DND-41 (cell line): Measurements from ENCODE around the gene UHMK1.
A peak's percentile ranks its signal among the peaks of the same experiment; 100 is the strongest.

ENCODE experiments used
- ATAC-seq: fragments of 200-7000 bp; cut with Tn5 transposase; 3 replicates; pipeline ENCODE4 v1.9.1; 2021; ENCODE audit warnings: low read depth; ENCODE audit not compliant: insufficient read depth
- DNase-seq: peaks from one replicate; pipeline ENCODE4 v3.0.0-alpha.2; 2020
- H2AFZ ChIP-seq: 2 replicates; pipeline ENCODE4 v1.6.0; 2012; ENCODE audit warnings: low read depth, low read length
- H3K27ac ChIP-seq: 2 replicates; pipeline ENCODE4 v1.5.1; 2012; ENCODE audit warnings: low read length, inconsistent platforms
- H3K27me3 ChIP-seq: fragments of 200-600 bp; sonication (generic); 2 replicates; pipeline ENCODE4 v1.6.0; 2012; ENCODE audit warnings: low read length, mild to moderate bottlenecking, inconsistent platforms; ENCODE audit not compliant: insufficient read depth, poor library complexity
- H3K36me3 ChIP-seq: 2 replicates; pipeline ENCODE4 v1.5.1; 2012; ENCODE audit warnings: low read length, inconsistent platforms; ENCODE audit not compliant: insufficient read depth
- H3K4me1 ChIP-seq: 2 replicates; pipeline ENCODE4 v1.5.1; 2012; ENCODE audit warnings: mild to moderate bottlenecking, low read length; ENCODE audit not compliant: insufficient read depth
- H3K4me2 ChIP-seq: 2 replicates; pipeline ENCODE4 v1.6.0; 2012; ENCODE audit warnings: mild to moderate bottlenecking, moderate library complexity, low read length, inconsistent platforms; ENCODE audit not compliant: insufficient read depth
- H3K4me3 ChIP-seq, 2 experiments: fragments of 200-600 bp in 1 of 2; shearing (Covaris generic) in 1 of 2; 2 replicates each; pipeline ENCODE4 v1.5.1; 2012 to 2016; ENCODE audit warnings: inconsistent platforms in 2 of 2, low read length in 2 of 2, mild to moderate bottlenecking in 2 of 2, low read depth in 1 of 2, moderate library complexity in 1 of 2
- H3K79me2 ChIP-seq: 2 replicates; pipeline ENCODE4 v1.6.0; 2012; ENCODE audit warnings: low read length, inconsistent platforms; ENCODE audit not compliant: insufficient read depth
- H3K9ac ChIP-seq: 2 replicates; pipeline ENCODE4 v1.6.0; 2012; ENCODE audit warnings: low read depth, mild to moderate bottlenecking, inconsistent platforms, low read length, moderate library complexity
- H3K9me3 ChIP-seq: 2 replicates; pipeline ENCODE4 v1.5.1; 2012; ENCODE audit warnings: low read length, moderate library complexity, mild to moderate bottlenecking, inconsistent platforms; ENCODE audit not compliant: insufficient read depth, severe bottlenecking
- H4K20me1 ChIP-seq: 2 replicates; pipeline ENCODE4 v1.6.0; 2012; ENCODE audit warnings: low read length; ENCODE audit not compliant: insufficient read depth
- EZH2 ChIP-seq: IDR thresholded peaks from 3 replicates; pipeline ENCODE4 v1.6.1; 2012; ENCODE audit warnings: borderline replicate concordance, low read depth, mild to moderate bottlenecking, moderate library complexity, low read length, inconsistent platforms; ENCODE audit not compliant: severe bottlenecking
- TF ChIP-seq, protein P1 (sequence below): IDR thresholded peaks from 2 replicates; pipeline ENCODE4 v1.5.1; 2012; ENCODE audit warnings: borderline replicate concordance, low read length, moderate library complexity, mild to moderate bottlenecking; ENCODE audit not compliant: poor library complexity, severe bottlenecking; ENCODE audit errors: extremely low read depth

Gene UHMK1

DNA sequence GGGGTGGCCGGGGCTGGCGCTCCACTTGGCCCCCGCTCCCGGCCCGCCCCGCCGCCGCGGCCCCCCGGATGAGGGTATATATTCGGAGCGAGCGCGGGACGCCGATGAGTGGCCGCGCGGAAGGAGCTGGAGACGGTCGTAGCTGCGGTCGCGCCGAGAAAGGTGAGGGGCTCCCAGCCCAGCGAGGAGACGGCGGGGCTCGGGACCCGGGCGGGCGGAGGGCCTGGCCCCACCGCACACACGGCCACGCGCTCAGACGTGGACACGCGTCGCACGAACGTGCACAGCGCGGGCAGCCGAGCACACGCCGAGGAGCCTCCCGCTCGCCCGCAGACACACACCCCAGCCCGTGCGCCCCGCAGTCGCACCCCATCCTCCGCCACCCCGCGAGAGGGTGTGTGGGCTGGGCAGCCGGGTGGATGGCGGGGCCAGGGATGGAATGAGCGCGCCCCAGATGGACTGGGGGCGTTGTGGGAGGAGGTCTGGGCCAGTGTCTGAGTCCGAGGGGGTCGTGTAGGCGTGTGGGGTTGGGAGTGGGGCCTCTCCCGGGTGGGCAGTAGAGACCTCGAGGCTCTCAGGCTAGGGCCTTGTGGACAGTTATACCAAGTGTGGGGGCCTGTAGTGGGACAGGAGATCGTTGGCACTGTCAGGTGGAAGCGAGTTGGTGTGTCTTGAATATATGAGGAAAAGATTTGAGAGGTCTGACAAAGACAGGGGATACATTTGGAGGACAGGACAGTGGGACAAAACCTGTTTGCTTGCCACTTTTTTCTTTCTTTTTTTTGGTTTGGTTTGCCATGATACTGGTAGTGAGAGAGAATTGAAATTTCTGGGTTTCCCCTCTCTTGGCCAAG is 64.2 kb downstream of the UHMK1 start, which contains the start of gene UAP1:
TSS of gene UAP1 (plus strand) at position 107 of the 854 bp plus-strand sequence. CDS start 4,347 bp downstream, outside the sequence.
- peaks cover 22% of the 10 kb centered on the region for H3K79me2 ChIP-seq

DNA sequence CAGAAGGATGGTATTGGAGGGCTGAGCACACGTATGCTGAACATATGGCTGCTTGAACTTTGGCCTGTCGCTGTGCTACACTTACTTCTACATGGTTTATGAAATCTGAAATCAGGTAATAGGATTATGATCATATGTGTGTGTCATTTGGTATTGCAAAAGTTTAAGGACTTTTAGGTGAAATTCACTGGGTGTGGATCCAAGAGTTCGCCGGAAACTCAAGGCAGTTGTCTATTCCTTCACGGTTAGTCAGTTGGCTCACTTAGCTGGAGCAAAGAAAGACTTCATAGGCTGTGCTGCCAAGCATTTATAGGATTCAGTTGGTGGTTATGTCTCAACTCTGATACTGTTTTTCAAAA is 64.8 kb downstream of the UHMK1 start:
- Histone ChIP-seq H4K20me1 (no peaks in the 10 kb centered on the region), H3K4me3 (peak overlapping the region in 1 of 2 experiments; percentile 87; a peak in 3 of 4 replicates), H3K27ac (peak overlapping the region; percentile 76; the same call in 1 of the 2 replicates), H3K36me3 (peaks cover 11% of the 10 kb centered on the region), H3K79me2 (peaks cover 22% of the 10 kb centered on the region), H3K4me2 (peak overlapping the region; percentile 93), H3K9me3 (no peaks in the 10 kb centered on the region), H2AFZ (peak overlapping the region; percentile 88), H3K9ac (peak overlapping the region; percentile 89), H3K4me1 (peaks cover 25% of the 10 kb centered on the region), H3K27me3 (no peaks in the 10 kb centered on the region)
- DNase-seq (no peak), ATAC-seq (no peak)
- TF ChIP-seq, protein P1, sequence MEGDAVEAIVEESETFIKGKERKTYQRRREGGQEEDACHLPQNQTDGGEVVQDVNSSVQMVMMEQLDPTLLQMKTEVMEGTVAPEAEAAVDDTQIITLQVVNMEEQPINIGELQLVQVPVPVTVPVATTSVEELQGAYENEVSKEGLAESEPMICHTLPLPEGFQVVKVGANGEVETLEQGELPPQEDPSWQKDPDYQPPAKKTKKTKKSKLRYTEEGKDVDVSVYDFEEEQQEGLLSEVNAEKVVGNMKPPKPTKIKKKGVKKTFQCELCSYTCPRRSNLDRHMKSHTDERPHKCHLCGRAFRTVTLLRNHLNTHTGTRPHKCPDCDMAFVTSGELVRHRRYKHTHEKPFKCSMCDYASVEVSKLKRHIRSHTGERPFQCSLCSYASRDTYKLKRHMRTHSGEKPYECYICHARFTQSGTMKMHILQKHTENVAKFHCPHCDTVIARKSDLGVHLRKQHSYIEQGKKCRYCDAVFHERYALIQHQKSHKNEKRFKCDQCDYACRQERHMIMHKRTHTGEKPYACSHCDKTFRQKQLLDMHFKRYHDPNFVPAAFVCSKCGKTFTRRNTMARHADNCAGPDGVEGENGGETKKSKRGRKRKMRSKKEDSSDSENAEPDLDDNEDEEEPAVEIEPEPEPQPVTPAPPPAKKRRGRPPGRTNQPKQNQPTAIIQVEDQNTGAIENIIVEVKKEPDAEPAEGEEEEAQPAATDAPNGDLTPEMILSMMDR = no peak
- no peak for TF ChIP-seq EZH2

More for the DNA sequence above, 64.2 kb downstream of the UHMK1 start, which contains the start of gene UAP1:
- peak within 1 kb of the TSS; percentile 83 for H3K27ac ChIP-seq
- H3K9ac ChIP-seq = peak within 1 kb of the TSS; percentile 89
- TF ChIP-seq, protein P1 = no peak
- no peak for TF ChIP-seq EZH2
- no peaks in the 10 kb centered on the region for H4K20me1 ChIP-seq
- peak within 1 kb of the TSS; percentile 60 to 87 for H3K4me3 ChIP-seq
- H3K9me3 ChIP-seq = no peaks in the 10 kb centered on the region
- ATAC-seq (peak; percentile 42), DNase-seq (no peak)
- H3K27me3 ChIP-seq = no peaks in the 10 kb centered on the region
- peaks cover 25% of the 10 kb centered on the region for H3K4me1 ChIP-seq
- H2AFZ ChIP-seq = peak within 1 kb of the TSS; percentile 88
- peak within 1 kb of the TSS; percentile 93 for H3K4me2 ChIP-seq
- H3K36me3 ChIP-seq = peaks cover 9% of the 10 kb centered on the region

DNA sequence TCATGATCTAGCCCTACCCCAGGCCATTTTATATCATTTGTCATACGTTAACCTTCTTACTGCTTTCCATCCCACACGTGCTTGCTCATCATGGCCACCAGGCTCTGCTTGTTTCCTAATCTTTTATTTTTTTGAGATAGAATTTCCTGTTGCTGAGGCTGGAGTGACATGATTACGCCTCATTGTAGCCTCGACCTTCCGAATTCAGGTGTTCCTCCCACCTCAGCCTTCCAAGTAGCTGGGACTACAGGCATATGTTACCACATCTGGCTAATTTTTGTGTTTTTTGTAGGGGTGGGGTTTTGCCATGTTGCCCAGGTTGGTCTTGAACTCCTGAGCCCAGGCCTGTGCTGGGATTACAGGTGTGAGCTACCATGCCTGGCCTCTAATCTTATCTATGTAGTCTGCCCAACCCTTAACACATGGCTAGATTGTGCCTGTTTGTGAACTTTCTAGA is 67.2 kb downstream of the UHMK1 start:
- H3K79me2 ChIP-seq = peaks cover 22% of the 10 kb centered on the region
- peak overlapping the region; percentile 30; the same call in 1 of the 2 replicates for H3K4me2 ChIP-seq
- peaks cover 24% of the 10 kb centered on the region for H3K36me3 ChIP-seq
- no peaks in the 10 kb centered on the region for H4K20me1 ChIP-seq
- no peak for DNase-seq
- no peaks in the 10 kb centered on the region for H3K27me3 ChIP-seq
- no peak overlapping the region for H3K4me3 ChIP-seq
- H2AFZ ChIP-seq = no peak overlapping the region
- no peak overlapping the region for H3K9ac ChIP-seq
- H3K27ac ChIP-seq = no peak overlapping the region
- no peak for ATAC-seq
- TF ChIP-seq EZH2 = no peak
- TF ChIP-seq, protein P1 = no peak
- H3K9me3 ChIP-seq = no peaks in the 10 kb centered on the region
- H3K4me1 ChIP-seq = peaks cover 25% of the 10 kb centered on the region
